H1 (cell line): ENCODE measurements around the gene C15orf40. TPM values are rescaled to one million over a fixed set of nuclear protein-coding genes. Genes with fewer than 3 reads are reported as not detected.

Experiments used
- ASH2L ChIP-seq: fragments of 200-600, 300-600 bp; sonication (generic); IDR thresholded peaks from one replicate; pipeline ENCODE4 v1.7.1; 2017; ENCODE audit warnings: low read length
- CHD1 ChIP-seq: IDR thresholded peaks from 2 replicates; pipeline ENCODE4 v1.6.1; 2012; ENCODE audit warnings: low read depth, low read length, improper control_type of control experiment
- CHD2 ChIP-seq: IDR thresholded peaks from 2 replicates; pipeline ENCODE4 v1.6.1; 2012; ENCODE audit warnings: low read length, improper control_type of control experiment
- MAX ChIP-seq: IDR thresholded peaks from 2 replicates; pipeline ENCODE4 v1.6.1; 2012; ENCODE audit warnings: inconsistent platforms
- SAP30 ChIP-seq: fragments of 300-600 bp; sonication (generic); IDR thresholded peaks from 2 replicates; pipeline ENCODE4 v1.7.1; 2012; ENCODE audit warnings: low read length, moderate library complexity, mild to moderate bottlenecking, inconsistent platforms; ENCODE audit not compliant: insufficient read depth, insufficient replicate concordance
- TAF7 ChIP-seq: optimal IDR thresholded peaks from 2 replicates; pipeline ENCODE3; 2011; ENCODE audit warnings: low read depth, mild to moderate bottlenecking, inconsistent platforms, low read length, moderate library complexity, borderline replicate concordance
- polyA plus RNA-seq, 7 experiments: library from polyadenylated mRNA; depleted of rRNA in 3 of 7; stranded (reverse) in 5 of 7; unstranded in 2 of 7; fragments of >200 nt in 5 of 7; fragments of 200-250 nt in 2 of 7; gene quantifications; 1 replicate in 5 of 7; 2 replicates in 1 of 7; 4 replicates in 1 of 7; pipeline versions ENCODE4 v1.2.1 to v1.2.3, GENCODE V29; 2011 to 2013; ENCODE audit warnings: missing spikeins in 2 of 7, mixed read lengths in 2 of 7
- total RNA-seq: library from RNA; stranded (reverse); fragmentation: NEBNext Ultra II Directional; extraction: Animal tissue kit (Norgen Biotek cat#: 25700); gene quantifications from 2 replicates; pipeline ENCODE4 v1.2.1, GENCODE V29; 2021

The C15orf40 gene
- total and polyA plus RNA-seq, 2 of the 8 experiments (the other 6 are each of a cell fraction or from before 2014, with no cell fraction given), result 10.7 TPM

- TF ChIP-seq SAP30, result no peak
- no peak for TF ChIP-seq CHD1
- TF ChIP-seq MAX, result no peak
- TF ChIP-seq ASH2L, result no peak
- no peak for TF ChIP-seq TAF7
- no peak for TF ChIP-seq CHD2
These were observed 45.6 kb upstream of the C15orf40 start (continued) for GRCh38 chr15:83057002-83057401.
